Globus pallidus (tissue), 1 donor: ENCODE results near the gene ARHGAP23.

Experiments used
- DNase-seq: peaks from one replicate; pipeline ENCODE4 v3.0.0-alpha.2; 2015; ENCODE audit warnings: low spot score

The ARHGAP23 gene

GRCh38 chr17:38443356-38444031, 15.2 kb downstream of the ARHGAP23 start:
- DNase-seq = no peak

DNA sequence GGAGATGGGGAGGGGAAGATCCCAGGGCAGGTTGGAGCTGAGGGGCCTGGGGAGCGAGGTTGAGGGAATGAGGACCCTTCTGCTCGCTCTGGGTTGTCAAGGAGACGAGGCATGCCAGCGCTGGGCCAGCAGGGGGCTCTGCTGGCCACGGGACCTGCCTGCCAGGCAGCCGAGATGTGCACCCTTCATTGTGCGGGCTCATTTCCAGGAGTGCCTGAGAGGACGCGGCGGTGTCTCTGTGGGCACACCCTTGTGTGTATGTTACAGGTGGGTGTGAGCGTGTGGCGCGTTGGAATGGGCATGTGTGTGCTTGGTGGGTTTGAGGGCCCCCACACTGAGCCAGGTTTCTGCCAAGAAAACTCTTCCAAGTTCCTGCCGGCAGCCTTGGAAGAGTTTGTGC, 15.9 kb downstream of the ARHGAP23 start:
- peak; percentile 82 for DNase-seq

DNA sequence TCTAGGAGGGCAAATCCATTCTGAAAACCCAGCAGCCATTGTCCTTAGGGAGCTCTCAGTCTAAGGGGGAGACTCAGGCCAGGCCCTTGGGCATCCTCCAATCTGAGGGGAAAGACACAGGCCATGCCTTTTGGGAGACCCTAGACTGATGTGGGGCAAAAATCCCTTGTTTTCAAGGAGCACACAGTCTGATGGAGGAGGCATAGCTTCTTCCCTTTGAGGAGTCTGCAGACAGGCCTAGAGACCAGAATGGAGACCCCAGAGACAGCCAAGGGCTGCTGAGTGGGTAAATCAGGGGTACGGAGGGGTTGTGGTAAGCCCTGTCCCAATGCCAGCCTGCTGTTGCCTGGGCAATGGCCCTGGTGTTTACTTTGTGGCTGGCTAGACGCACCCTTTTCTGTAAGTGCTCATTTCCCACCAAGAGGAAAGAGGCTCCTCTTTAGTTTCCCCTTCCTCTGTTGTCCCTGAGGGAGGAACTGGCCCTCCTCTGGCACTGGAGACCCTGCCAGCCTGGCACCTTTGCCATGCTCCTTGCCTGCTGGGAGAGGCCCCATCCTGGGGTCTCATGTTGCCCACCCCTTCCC, 19.3 kb downstream of the ARHGAP23 start:
- no peak for DNase-seq

GRCh38 chr17:38448208-38448771, 20.0 kb downstream of the ARHGAP23 start:
- DNase-seq = no peak

DNA sequence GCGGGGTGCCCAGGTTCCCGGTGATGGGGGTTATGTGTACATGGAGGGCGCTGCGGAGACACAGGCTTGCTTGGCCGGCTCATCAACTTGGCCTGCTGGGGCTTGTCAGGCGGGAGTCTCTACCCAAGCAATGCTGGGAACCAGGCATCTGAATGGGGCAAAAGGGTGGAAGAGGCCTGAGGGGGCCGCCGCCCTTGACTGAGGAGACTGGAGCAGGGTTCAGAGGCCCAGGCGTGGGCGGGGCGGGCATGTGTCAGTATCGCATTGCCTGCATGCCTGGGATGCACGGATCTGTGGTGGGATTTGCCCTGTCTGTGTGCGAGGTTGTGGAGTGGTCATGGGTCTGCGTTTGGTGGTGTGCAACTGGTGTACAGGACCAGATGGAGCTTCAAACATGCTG, 21.1 kb downstream of the ARHGAP23 start:
- no peak for DNase-seq

DNA sequence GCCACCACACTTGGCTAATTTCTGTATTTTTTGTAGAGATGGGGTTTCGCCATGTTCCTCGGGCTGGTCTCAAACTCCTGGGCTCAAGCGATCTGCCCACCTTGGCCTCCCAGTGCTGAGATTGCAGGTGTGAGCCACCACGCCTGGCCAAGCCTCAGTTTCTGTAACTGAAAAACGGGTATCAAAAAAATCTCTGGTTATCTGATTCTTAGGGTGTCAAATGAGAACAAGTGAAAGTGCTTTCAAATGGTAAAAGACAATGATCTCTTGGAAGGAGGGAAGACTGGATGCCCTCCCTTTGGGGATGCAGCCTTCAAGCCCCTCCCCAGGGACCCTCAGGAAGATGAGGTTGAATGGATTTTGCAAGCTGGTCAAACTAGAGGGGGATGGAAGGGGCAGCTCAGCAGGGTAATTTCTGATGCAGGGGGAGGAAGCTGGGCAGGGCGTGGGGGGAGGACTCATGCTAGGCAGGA, 22.3 kb downstream of the ARHGAP23 start:
- no peak for DNase-seq

DNA sequence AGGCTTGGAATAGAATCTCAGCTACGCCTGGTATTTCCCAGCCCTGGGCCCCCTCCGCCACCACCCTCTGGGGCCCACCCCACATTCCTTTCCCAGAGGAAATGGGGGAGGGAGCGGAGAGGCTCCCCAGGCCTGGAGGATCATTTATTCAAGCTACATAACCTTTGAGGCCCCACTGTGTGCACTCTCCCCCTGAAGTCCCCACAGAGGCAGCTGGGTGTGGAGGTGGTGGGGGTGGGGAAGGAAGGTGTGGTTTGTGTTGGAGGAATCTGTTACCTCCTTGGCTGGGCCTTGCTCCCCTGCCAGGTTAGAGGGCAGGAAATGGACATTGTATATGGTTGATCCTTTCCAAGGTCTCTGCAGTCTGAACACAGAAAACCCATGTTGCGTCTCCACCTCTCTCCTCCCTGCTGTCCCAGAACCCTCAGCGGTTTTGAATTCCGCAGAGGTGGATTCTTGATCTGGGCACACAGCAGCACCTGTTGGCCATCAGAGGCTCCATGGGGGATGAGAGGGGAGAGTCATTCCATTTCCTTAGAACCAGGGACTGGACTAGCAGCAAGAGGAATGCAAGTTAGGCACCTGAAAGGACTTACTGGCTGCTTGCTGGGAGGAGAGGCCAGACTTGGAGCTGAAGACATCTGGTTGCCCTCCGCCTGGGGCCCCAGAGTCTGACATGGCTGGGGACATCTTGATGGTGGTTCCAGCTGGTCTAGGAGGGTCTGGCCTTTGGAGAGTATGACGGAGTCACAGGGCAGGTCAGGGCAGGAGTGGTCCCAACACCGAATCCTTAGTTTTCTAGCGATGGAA, 23.0 kb downstream of the ARHGAP23 start:
- no peak for DNase-seq

DNA sequence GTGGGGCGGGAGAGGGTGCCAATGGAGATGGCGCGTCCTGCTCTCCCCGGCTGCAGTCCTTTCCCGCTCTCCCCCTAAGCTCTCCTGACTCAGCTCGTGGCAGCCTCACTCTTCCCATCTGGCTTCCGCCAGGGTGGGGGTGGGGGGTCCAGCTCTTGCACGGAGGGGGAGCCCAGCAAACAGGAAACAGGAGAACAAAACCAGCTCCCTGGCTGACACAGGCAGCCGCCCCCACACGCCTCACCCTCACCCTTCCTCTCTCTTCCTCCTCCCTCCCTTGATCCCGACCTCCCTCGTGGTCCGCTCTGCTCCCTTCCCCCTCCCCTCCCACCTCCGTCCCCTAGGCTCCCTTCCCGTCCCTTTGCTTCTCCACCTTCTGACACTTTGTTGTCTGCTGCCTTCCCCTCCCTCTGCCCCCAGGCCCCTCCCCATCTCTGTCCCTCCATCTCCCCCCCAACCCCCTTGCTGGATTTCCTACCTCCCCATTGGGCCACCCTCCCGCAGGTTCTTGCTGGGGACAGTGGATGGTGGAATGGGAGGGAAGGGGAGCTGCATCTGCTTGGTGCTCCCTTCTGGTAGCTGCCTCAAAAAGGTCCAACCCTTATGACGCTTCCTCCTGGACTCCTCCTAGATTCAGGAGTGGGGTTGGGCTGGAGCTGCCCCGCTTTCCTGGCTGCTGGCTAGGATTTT, 23.7 kb downstream of the ARHGAP23 start:
- DNase-seq = no peak

DNA sequence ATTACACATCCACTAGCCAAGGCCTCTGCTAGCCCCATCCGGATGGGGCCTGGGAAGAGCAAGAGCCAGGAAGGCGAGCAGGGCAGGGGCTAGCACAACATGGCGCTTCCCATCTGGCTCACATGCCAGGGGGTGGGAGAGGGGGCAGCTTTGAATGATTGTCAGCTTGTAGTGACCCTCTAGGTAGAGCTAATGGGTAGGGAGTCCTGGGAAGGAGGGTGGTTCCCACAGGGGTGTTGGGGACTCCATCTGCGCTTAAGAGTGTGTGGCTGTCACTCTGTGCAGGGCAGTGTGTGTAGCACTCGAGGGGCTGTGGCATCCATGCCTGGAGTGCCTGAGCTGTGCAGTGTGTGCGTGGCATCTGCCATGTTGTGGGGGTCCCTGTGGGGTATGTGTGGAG, 24.5 kb downstream of the ARHGAP23 start:
- DNase-seq = no peak

DNA sequence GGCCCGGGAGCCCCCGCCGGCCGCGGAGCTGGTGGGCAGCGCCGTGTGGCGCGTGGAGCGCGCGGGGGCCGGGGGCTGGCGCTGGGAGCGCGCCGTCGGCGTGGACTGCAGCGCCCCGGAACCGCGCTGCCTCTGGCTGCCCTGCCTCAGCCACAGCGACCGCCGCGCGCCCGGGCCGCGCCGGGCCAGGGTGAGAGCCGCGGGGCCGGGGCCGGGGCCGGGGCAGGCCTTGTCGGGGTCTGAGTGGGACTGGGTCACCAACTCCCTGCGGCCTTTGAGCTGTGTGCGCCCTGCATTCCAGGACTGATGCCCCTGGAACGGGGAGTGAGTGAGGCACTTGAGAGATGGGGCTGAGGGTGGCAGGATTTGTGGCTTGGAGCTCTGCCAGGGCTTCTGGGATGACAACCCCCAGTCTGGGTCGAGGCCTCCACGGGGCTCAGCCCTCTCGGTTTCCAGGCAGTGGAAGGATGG, 25.7 kb downstream of the ARHGAP23 start:
- no peak for DNase-seq

DNA sequence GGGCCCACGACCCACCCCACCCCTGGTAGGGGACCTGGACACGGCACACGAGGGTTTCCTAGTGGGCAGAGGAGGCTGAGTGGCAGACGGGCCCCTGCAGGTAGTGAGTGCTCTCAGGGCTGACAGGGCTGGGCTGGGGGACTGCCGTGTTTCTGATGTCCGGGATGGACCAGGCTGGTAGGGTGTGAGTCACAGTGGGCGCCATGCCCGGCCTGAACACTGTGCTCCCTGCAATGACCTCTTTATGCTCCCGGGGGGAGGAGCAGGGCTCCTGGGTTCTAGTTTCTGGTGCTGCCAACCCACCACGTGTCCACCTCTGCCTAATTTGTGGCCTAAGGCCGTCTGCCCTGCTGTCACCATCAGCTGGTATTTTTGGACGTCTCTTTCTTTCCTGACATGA, 26.3 kb downstream of the ARHGAP23 start:
- DNase-seq = peak; percentile 97

- DNase-seq = no peak
Observed at GRCh38 chr17:38455288-38455915, 27.1 kb downstream of the ARHGAP23 start.

GRCh38 chr17:38456031-38456815, 28.0 kb downstream of the ARHGAP23 start:
- DNase-seq = no peak

GRCh38 chr17:38457577-38458371, 29.5 kb downstream of the ARHGAP23 start:
- no peak for DNase-seq

DNA sequence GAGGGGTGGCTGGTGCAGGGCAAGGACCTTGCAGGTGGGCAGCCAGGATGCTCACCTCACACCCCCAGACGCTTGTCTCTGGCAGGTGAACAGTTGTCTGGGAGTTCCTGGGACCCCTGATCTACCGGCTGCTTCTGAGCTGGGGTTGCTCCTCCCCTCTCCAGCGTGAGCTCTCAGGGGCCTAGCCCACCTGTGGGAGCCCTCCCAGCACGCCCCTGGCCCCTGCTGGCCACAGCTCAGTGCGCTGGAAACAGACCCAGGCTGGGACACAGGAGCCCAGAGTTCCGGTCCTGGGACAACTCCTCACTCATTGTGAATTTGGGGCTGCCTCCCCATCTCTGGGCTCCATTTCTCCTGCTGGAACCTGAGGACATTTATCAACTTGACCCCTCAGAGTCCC, 30.3 kb downstream of the ARHGAP23 start:
- no peak for DNase-seq

DNA sequence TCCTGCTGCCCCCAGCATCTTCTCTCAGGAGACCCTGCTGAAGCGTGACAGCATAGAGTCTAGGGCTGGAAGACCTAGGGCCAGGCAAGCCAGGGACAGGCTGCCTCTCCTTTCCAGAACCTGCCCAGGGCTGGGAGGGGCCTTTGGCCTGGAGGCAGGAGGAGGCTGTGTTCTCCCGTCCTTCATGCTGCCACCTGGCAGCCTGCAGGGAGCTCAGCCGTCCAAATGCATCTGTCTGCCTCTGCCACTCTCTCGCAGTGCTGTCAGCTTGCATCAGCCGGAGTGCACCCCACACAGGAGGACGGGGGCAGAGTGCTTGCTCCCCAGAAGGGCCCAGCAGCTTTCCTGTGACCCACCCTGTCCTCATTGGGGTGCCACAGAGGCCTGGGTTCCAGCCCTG, 31.3 kb downstream of the ARHGAP23 start:
- no peak for DNase-seq

GRCh38 chr17:38460082-38460715, 31.9 kb downstream of the ARHGAP23 start:
- DNase-seq = no peak

DNA sequence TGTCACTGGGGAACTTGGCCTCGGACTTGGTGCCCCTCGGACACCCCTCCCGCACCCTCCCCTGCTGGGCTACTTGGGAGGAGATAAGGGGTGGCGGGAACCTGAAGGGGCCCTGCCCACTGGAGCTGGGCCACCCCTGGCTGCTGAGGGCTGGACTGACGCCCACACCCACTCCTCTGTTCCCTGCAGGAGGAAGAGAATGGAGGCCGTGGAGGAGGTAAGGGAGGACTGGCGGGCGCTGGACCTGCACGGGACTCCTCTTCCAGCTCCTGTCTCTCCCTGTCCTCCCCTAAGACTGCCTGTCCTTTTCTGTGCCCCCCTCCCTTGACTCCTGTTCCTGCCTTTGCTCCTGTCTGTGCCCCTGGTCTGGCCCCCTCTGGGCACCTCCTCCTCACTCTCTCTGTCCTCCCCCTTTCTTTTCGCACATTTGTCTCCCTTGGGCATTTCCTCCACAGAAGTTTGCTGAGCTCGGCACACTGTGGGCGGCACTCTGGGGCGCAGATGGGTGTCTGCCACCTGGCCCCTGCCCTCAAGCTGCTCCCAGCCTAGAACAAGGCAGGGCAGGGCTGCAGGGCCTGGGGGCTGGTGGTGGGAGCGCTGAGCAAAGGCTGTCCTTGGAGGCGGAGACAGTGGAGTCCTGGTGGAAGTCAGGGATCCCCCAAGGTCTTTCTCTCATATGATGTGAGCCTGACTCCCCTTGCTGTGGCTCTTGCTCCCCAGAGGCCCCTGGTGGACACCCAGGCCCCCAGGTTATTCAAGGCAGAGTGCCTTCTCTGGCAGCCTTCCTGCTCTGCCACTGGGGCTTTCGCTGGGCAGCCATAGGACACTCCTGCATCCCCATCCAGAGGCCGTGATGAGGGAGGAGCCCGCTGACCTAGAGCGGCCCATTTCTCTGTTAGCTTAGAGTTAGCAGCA, 32.7 kb downstream of the ARHGAP23 start:
- no peak for DNase-seq
